Fibroblast of villous mesenchyme (primary cell): ENCODE results near the gene CHST5. TPM values are rescaled to one million over a fixed set of nuclear protein-coding genes. Genes with fewer than 3 reads are reported as not detected.

Source experiments
- DNase-seq: peaks from one replicate; pipeline ENCODE4 v3.0.0-alpha.2; 2010; ENCODE audit warnings: low read depth
- H3K4me3 ChIP-seq: 2 replicates; pipeline ENCODE4 v1.5.1; 2011; ENCODE audit warnings: low read depth, mild to moderate bottlenecking, low read length
- total RNA-seq: library from RNA; depleted of rRNA; stranded (reverse); fragments of >200 nt; gene quantifications from 2 replicates; pipeline ENCODE4 v1.2.3, GENCODE V29; 2012
- TF ChIP-seq, protein P1 (sequence below): IDR thresholded peaks from 2 replicates; pipeline ENCODE4 v1.5.1; 2012; ENCODE audit warnings: low read depth, mild to moderate bottlenecking, low read length; ENCODE audit not compliant: insufficient read depth

CHST5 gene
- total RNA-seq: under 0.01 TPM in 1 of 2 replicates, not detected in the other

DNA sequence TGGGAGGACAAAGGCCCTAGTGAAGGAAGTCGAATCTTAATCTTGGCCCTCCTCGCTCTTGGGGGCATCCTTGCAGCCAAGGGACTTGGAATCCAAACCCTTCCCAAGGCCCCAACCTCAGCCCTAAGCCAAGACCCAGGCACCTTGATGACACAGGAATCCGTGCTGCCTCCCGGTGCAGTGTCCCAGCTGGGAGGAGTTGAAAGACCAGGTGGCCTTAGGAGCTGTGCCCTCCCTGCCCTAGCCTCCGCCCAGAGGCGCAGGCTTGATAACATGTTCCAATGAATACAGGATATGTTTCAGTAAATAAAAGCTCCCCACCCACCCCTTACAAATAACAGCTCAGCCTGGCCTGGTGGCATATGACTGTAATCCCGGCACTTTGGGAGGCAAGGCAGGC is at the start of gene CHST5:
TSS of gene CHST5 (minus strand) at position 208 of the 400 bp plus-strand sequence. CDS start 5,724 bp downstream, outside the sequence.
- TF ChIP-seq, protein P1, sequence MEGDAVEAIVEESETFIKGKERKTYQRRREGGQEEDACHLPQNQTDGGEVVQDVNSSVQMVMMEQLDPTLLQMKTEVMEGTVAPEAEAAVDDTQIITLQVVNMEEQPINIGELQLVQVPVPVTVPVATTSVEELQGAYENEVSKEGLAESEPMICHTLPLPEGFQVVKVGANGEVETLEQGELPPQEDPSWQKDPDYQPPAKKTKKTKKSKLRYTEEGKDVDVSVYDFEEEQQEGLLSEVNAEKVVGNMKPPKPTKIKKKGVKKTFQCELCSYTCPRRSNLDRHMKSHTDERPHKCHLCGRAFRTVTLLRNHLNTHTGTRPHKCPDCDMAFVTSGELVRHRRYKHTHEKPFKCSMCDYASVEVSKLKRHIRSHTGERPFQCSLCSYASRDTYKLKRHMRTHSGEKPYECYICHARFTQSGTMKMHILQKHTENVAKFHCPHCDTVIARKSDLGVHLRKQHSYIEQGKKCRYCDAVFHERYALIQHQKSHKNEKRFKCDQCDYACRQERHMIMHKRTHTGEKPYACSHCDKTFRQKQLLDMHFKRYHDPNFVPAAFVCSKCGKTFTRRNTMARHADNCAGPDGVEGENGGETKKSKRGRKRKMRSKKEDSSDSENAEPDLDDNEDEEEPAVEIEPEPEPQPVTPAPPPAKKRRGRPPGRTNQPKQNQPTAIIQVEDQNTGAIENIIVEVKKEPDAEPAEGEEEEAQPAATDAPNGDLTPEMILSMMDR: no peak
- H3K4me3 ChIP-seq: no peak within 1 kb of the TSS
- DNase-seq: no peak

DNA sequence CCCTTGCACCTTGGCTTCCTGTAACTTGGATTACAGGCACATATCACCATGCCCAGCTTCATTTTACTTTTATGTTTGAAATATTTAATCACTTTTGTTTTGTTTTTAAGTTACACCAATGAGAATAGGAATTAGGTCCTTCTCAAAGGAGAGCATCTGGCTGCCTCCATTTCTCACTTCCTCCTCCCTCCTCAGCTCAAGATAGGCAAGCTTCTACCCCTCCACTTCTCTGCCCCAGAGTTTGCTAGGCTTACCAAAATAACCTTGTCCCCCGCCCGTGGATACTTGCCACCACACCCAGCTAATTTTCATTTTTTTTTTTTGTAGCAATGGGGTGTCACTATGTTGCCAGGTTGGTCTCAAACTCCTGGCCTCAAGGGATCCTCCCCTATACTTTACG is 48.2 kb upstream of the CHST5 start:
- DNase-seq: no peak
- H3K4me3 ChIP-seq: no peak overlapping the region
- TF ChIP-seq, protein P1: no peak

DNA sequence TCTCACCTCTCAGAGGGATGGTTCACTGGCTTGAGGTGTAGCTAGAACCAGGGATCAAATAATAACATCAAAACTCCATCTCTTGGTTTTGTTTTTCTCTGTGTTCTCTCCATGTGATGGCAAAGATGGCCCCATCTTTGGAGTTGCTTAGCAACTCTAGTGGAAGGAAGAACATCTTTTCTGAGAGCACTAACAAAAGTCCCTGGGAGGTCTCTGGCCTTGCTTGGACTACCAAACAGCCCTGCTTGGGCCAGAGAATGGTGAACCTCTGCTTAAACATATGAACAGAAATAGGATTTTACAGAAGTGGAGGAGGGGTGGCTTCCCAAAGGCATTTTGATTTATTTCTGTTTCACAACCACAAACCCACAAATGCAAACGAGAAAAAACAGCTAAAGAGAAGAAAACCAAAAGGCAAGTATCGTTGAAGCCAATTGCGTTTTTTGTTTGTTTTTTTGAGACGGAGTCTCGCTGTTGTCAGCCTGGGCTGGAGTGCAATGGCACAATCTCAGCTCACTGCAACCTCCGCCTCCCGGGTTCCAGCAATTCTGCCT is 43.5 kb upstream of the CHST5 start:
- no peak for DNase-seq
- TF ChIP-seq, protein P1: no peak
- no peak overlapping the region for H3K4me3 ChIP-seq

DNA sequence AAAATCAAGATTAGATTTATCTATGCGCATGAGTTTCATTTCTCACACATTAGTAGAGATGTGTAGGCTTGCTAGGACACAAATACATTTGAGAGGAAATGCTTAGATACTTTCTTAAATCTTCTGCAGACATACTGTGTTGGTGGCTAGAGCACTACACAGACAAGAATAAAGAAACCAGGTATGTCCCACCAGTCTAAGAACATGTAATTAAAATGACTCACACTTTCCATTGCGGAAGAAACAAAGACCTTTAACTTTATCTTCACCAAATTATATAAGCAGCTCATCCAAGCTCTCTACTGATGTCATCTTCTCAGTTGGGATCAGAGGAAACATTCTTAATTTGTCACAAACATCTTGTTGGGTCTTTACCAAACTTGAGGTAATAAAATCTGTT is 42.8 kb upstream of the CHST5 start:
- TF ChIP-seq, protein P1: no peak
- H3K4me3 ChIP-seq: no peak overlapping the region
- no peak for DNase-seq

DNA sequence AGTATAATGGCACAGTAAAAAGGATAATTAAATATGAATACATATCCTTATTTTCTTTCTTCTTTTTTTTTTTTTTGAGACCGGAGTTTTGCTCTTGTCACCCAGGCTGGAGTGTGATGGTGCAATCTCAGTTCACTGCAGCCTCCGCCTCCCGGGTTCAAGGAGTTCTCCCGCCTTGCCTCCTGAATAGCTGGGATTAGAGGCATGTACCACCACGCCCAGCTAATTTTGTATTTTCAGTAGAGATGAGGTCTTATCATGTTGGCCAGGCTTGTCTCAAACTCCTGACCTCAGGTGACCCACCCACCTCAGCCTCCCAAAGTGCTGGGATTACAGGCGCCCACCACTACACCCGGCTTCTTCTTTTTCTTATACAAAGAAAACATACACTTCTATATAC is 42.3 kb upstream of the CHST5 start:
- no peak for DNase-seq
- TF ChIP-seq, protein P1: no peak
- no peak overlapping the region for H3K4me3 ChIP-seq

DNA sequence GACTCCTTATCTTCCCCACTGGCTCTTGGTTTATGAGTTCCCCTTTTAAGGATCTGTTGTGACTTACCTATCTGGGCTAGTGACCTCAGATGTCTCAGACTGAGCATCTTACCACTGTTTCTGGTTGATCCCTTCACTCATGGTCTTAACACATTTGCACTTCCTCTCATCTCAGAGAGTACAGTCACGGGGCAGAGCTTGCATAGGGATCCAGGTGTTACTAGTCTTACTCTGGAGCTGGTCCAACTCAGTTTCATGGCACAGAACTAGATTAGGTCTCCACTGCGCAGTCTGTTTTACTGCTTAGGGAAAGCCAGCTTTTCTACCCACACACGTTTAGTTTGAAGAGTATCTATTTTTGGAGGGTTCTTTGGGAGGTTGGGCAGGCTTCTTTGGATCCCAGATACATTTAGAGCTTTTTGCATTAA is 40.5 kb upstream of the CHST5 start:
- DNase-seq: no peak
- no peak overlapping the region for H3K4me3 ChIP-seq
- TF ChIP-seq, protein P1: no peak

DNA sequence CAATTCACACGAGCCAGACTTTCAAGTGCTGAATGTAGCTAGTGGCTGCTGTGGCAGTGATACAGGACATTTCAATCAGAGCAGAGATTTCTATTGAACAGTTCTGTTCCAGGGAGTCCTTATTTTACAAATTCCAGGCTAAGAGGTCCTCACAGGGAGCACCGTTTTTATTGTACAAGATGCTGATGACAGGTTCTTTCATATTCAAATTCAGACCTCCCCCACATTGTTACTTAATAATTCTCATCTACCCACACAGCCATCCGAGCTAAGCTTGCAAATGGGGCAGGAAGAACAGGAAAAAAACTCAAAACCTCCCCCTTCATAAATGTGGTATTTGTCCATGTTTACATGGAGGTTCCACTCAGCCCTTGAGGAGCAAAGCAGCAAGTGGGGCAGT is 40.0 kb upstream of the CHST5 start:
- TF ChIP-seq, protein P1: no peak
- H3K4me3 ChIP-seq: no peak overlapping the region
- no peak for DNase-seq
